Endothelial cell of umbilical vein (primary cell): ENCODE results near the gene TM9SF4. TPM values are rescaled to one million over a fixed set of nuclear protein-coding genes. Genes with fewer than 3 reads are reported as not detected.

ENCODE experiments used
- BruUV-seq: library from RNA; stranded (reverse); fragments of 400-500 nt; replicated peaks from 2 replicates; lab custom pipeline; 2021; lab: Mats Ljungman, UMichigan
- CTCF ChIA-PET: fragments of 300-600, 350-600 bp; sonication (Branson Sonifier 250); formaldehyde crosslinking; loops from one replicate; lab custom pipeline; 2021; ENCODE audit warnings: antibody characterized with exemption, inconsistent platforms; lab: Charles Lee
- POLR2A ChIA-PET: fragments of 300-600, 350-600 bp; sonication (Branson Sonifier 250); formaldehyde crosslinking; loops from one replicate; lab custom pipeline; 2021; ENCODE audit warnings: antibody characterized with exemption, inconsistent platforms; lab: Charles Lee
- DNase-seq: peaks from one replicate; pipeline ENCODE4 v3.0.0-alpha.2; 2011; ENCODE audit warnings: low read depth, low spot score
- FAIRE-seq: peaks from 2 replicates; lab custom pipeline; 2011; peaks lifted over from hg19 to GRCh38; lab: Jason Lieb, UNC
- H2AFZ ChIP-seq: 2 replicates; pipeline ENCODE4 v1.6.0; 2012; ENCODE audit warnings: low read depth, low read length, control low read depth, inconsistent platforms
- H3K27ac ChIP-seq: 2 replicates; pipeline ENCODE4 v1.5.1; 2011; ENCODE audit warnings: low read depth, mild to moderate bottlenecking, control low read depth, low read length, moderate library complexity; ENCODE audit not compliant: insufficient read depth
- H3K27me3 ChIP-seq, 2 experiments: 2 replicates each; pipeline versions ENCODE4 v1.6.0 to v1.6.1; 2011; ENCODE audit warnings: low read length in 2 of 2, mixed read lengths in 1 of 2; ENCODE audit not compliant: control insufficient read depth in 2 of 2, insufficient read depth in 2 of 2
- H3K36me3 ChIP-seq, 2 experiments: 2 replicates in 1 of 2; 3 replicates in 1 of 2; pipeline ENCODE4 v1.5.1; 2011; ENCODE audit warnings: low read length in 2 of 2, mild to moderate bottlenecking in 1 of 2, moderate library complexity in 1 of 2; ENCODE audit not compliant: control insufficient read depth in 2 of 2, insufficient read depth in 2 of 2; ENCODE audit errors: extremely low read depth in 1 of 2
- H3K4me1 ChIP-seq: 3 replicates; pipeline ENCODE4 v1.5.1; 2011; ENCODE audit warnings: mild to moderate bottlenecking, low read length; ENCODE audit not compliant: control insufficient read depth, insufficient read depth; ENCODE audit errors: extremely low read depth
- H3K4me2 ChIP-seq: 2 replicates; pipeline ENCODE4 v1.6.1; 2011; ENCODE audit warnings: low read length, control low read depth, mixed read lengths; ENCODE audit not compliant: insufficient read depth
- H3K4me3 ChIP-seq, 3 experiments: fragments of 200-600 bp in 1 of 3; sonication (generic), shearing (Covaris generic) in 1 of 3; replicated peaks in 1 of 3; 2 replicates each; pipeline ENCODE4 v1.5.1; 2011 to 2016; ENCODE audit warnings: control low read depth in 3 of 3, low read length in 3 of 3, mild to moderate bottlenecking in 2 of 3, inconsistent platforms in 1 of 3, low read depth in 1 of 3, moderate library complexity in 1 of 3; ENCODE audit not compliant: insufficient read depth in 1 of 3
- H3K79me2 ChIP-seq: 2 replicates; pipeline ENCODE4 v1.6.0; 2012; ENCODE audit warnings: low read length, inconsistent platforms; ENCODE audit not compliant: control insufficient read depth, insufficient read depth
- H3K9ac ChIP-seq: replicated peaks from 2 replicates; pipeline ENCODE3; 2011; ENCODE audit warnings: low read length, control low read depth; ENCODE audit not compliant: insufficient read depth; ENCODE audit errors: extremely low read depth
- H3K9me1 ChIP-seq: replicated peaks from 3 replicates; pipeline ENCODE4 v1.6.0; 2011; ENCODE audit warnings: mild to moderate bottlenecking, low read length; ENCODE audit not compliant: control insufficient read depth, insufficient read depth; ENCODE audit errors: extremely low read depth
- H3K9me3 ChIP-seq: replicated peaks from 2 replicates; pipeline ENCODE4 v1.5.1; 2012; ENCODE audit warnings: low read length, inconsistent platforms; ENCODE audit not compliant: control insufficient read depth, insufficient read depth
- H4K20me1 ChIP-seq: replicated peaks from 2 replicates; pipeline ENCODE3; 2011; ENCODE audit warnings: mild to moderate bottlenecking, low read length; ENCODE audit not compliant: control insufficient read depth, insufficient read depth; ENCODE audit errors: extremely low read depth
- CTCF ChIP-seq, 2 donors: IDR thresholded peaks; 1 replicate in 1 of 2; 2 replicates in 1 of 2; pipeline ENCODE4 v1.5.1; 2011; ENCODE audit warnings: low read length in 2 of 2, mild to moderate bottlenecking in 2 of 2, moderate library complexity in 2 of 2, control low read depth in 1 of 2, inconsistent platforms in 1 of 2, low read depth in 1 of 2; ENCODE audit not compliant: insufficient read depth in 1 of 2; ENCODE audit errors: extremely low read depth in 1 of 2
- EZH2 ChIP-seq: IDR thresholded peaks from 2 replicates; pipeline ENCODE4 v1.6.1; 2012; ENCODE audit warnings: borderline replicate concordance, low read depth, mild to moderate bottlenecking, moderate library complexity, low read length, inconsistent platforms; ENCODE audit not compliant: severe bottlenecking
- FOS ChIP-seq: IDR thresholded peaks from 2 replicates; pipeline ENCODE4 v1.6.1; 2011; ENCODE audit warnings: mild to moderate bottlenecking, low read length, moderate library complexity, borderline replicate concordance; ENCODE audit not compliant: insufficient read depth
- GATA2 ChIP-seq: IDR thresholded peaks from 2 replicates; pipeline ENCODE4 v1.7.0; 2011; ENCODE audit warnings: low read depth, mild to moderate bottlenecking, moderate library complexity, mixed read lengths, low read length; ENCODE audit not compliant: insufficient read length, insufficient read depth
- JUN ChIP-seq: IDR thresholded peaks from 2 replicates; pipeline ENCODE4 v1.6.1; 2011; ENCODE audit warnings: borderline replicate concordance, low read depth; ENCODE audit not compliant: insufficient read length, insufficient read depth
- MAX ChIP-seq: IDR thresholded peaks from 2 replicates; pipeline ENCODE4 v1.6.1; 2011; ENCODE audit not compliant: insufficient read depth, insufficient read length
- MYC ChIP-seq: IDR thresholded peaks from one replicate; pipeline ENCODE4 v1.6.1; 2011; ENCODE audit warnings: mild to moderate bottlenecking, low read depth, low read length
- POLR2A ChIP-seq: IDR thresholded peaks from 2 replicates; pipeline ENCODE4 v1.6.1; 2012; ENCODE audit warnings: low read depth, mild to moderate bottlenecking, control low read depth, low read length
- POLR2AphosphoS5 ChIP-seq: IDR thresholded peaks from 2 replicates; pipeline ENCODE4 v1.6.1; 2012; ENCODE audit warnings: low read depth, mild to moderate bottlenecking, control low read depth, low read length, moderate library complexity; ENCODE audit not compliant: insufficient read depth
- dilution Hi-C: fragments of 300-500 bp; cut with MboI; formaldehyde crosslinking; loops from one replicate; pipeline ENCODE4 v1.15.0; 2019; ENCODE audit warnings: low sequenced_read_pairs; ENCODE audit not compliant: extremely low pct_ligation_motif_present
- intact Hi-C: fragments of 100-400 bp; cut with micrococcal nuclease; formaldehyde crosslinking; loops from one replicate; pipeline ENCODE4 v1.10.0; 2022
- polyA plus RNA-seq, 4 experiments: library from polyadenylated mRNA; depleted of rRNA in 3 of 4; stranded (reverse) in 3 of 4; unstranded in 1 of 4; fragments of >200 nt; gene quantifications; 2 replicates each; pipeline versions ENCODE4 v1.2.1 to v1.2.3, GENCODE V29; 2011 to 2012; ENCODE audit warnings: missing spikeins in 1 of 4
- total RNA-seq: library from RNA; stranded (reverse); gene quantifications from 2 replicates; pipeline ENCODE4 v1.2.3, GENCODE V29; 2021

TM9SF4 gene
- total and polyA plus RNA-seq, 2 donors (not counting 3 experiments of a cell fraction or from before 2014, with no cell fraction given) = 46.4 to 61.9 TPM

GRCh38 chr20:32114305-32114960 is 4.9 kb downstream of the TM9SF4 start:
- ChIA-PET POLR2A (no interaction called here), CTCF (no interaction called here)
- Histone ChIP-seq H3K4me2 (no peak overlapping the region), H3K27me3 (no peaks in the 10 kb centered on the region), H3K4me1 (peaks cover 9% of the 10 kb centered on the region), H3K9ac (no peak overlapping the region), H3K9me3 (no peaks in the 10 kb centered on the region), H3K4me3 (no peak overlapping the region), H3K27ac (no peak overlapping the region), H3K79me2 (peaks cover 83% of the 10 kb centered on the region), H4K20me1 (peaks cover 3% of the 10 kb centered on the region), H3K36me3 (no peaks in the 10 kb centered on the region), H2AFZ (no peak overlapping the region), H3K9me1 (no peaks in the 10 kb centered on the region)
- no peak for FAIRE-seq
- no peak for DNase-seq
- dilution Hi-C loops (no loop called here), intact Hi-C loops (no loop called here)
- no TSS peak for BruUV-seq
- no peak for TF ChIP-seq POLR2A
- no peak for TF ChIP-seq POLR2AphosphoS5
- no peak for TF ChIP-seq MAX
- TF ChIP-seq JUN = no peak

- Histone ChIP-seq H3K4me1 (peaks cover 7% of the 10 kb centered on the region), H3K27ac (no peak overlapping the region), H3K9me3 (no peaks in the 10 kb centered on the region), H3K36me3 (no peaks in the 10 kb centered on the region), H4K20me1 (peaks cover 6% of the 10 kb centered on the region), H3K9ac (no peak overlapping the region), H3K79me2 (peaks cover 81% of the 10 kb centered on the region), H2AFZ (no peak overlapping the region), H3K4me3 (no peak overlapping the region), H3K4me2 (no peak overlapping the region), H3K27me3 (no peaks in the 10 kb centered on the region), H3K9me1 (no peaks in the 10 kb centered on the region)
- dilution Hi-C loops (no loop called here), intact Hi-C loops (no loop called here)
- POLR2A ChIA-PET = no interaction called here
- no peak for TF ChIP-seq FOS
- no peak for TF ChIP-seq POLR2A
- no peak for TF ChIP-seq GATA2
- no peak for TF ChIP-seq MAX
- no peak for TF ChIP-seq JUN
- no peak for TF ChIP-seq MYC
- no peak for TF ChIP-seq CTCF (IDR thresholded peaks at IDR 0.05; ENCODE audit: extremely low read depth in 1 of 2, insufficient read depth in 1 of 2, low read depth in 1 of 2, low read length in 2 of 2)
- TF ChIP-seq EZH2 = no peak
- no peak for TF ChIP-seq POLR2AphosphoS5
- BruUV-seq = no TSS peak
- FAIRE-seq = no peak
- CTCF ChIA-PET = interaction anchor here (1.2 kb wide), 1 partner anchor 9 kb away, joined by 3 read pairs; no protein-coding TSS in a partner anchor
- no peak for DNase-seq
Measured at GRCh38 chr20:32115211-32115767, 5.8 kb downstream of the TM9SF4 start.
